ENCODE results near the gene KLHL11. TPM values are rescaled to one million over a fixed set of nuclear protein-coding genes. Genes with fewer than 3 reads are reported as not detected.

KLHL11 gene
- total and polyA plus RNA-seq, 2 of the 8 experiments (the other 6 are each of a cell fraction or from before 2014, with no cell fraction given): 4.2 to 13.7 TPM

GRCh38 chr17:41837761-41838538 lies 27.3 kb downstream of the KLHL11 start, which contains the start of gene KLHL10:
KLHL10 (plus strand) TSS chr17:41837825; CDS start chr17:41837933, 108 bp downstream.
- no peak for FAIRE-seq

More at GRCh38 chr17:41837761-41838538, 27.3 kb downstream of the KLHL11 start, which contains the start of gene KLHL10:
- TF ChIP-seq CEBPB (IDR thresholded peaks at IDR 0.05; ENCODE audit: low read depth, low read length) (no peak), SIX5 (IDR thresholded peaks at IDR 0.05; ENCODE audit: low read depth, low read length) (no peak), NANOG (IDR thresholded peaks at IDR 0.05; ENCODE audit: insufficient read depth, low read depth, low read length, poor library complexity, severe bottlenecking) (no peak), GABPA (IDR thresholded peaks at IDR 0.05; ENCODE audit: borderline replicate concordance, insufficient read depth, low read length) (no peak)
- no peak within 1 kb of the TSS for H3K18ac ChIP-seq (ENCODE audit: extremely low read depth, low read length)
- H3K4me1 ChIP-seq (replicated peaks in 1 of 4; ENCODE audit: control insufficient read depth in 3 of 4, insufficient read depth in 4 of 4, low read length in 3 of 4): peaks cover 0 to 5% (median 0%) of the 10 kb centered on the region in 4 experiments; a peak in 1 of 7 replicates
- no peak within 1 kb of the TSS for H4K5ac ChIP-seq (ENCODE audit: insufficient read length, low read depth, low read length)
- no peak within 1 kb of the TSS for H2BK120ac ChIP-seq (replicated peaks; ENCODE audit: low read depth, low read length)
- POLR2A ChIA-PET (ENCODE audit: partially characterized antibody): interaction anchor here (0.6 to 1.6 kb wide), 6 partner anchors 14 to 152 kb away, joined by 3 to 5 read pairs (median 4); partner anchors contain the start of gene KLHL11
- no peaks in the 10 kb centered on the region for H3K79me2 ChIP-seq (ENCODE audit: control insufficient read depth in 1 of 2, insufficient read depth in 2 of 2, low read length in 2 of 2)
- peaks cover 6% of the 10 kb centered on the region; the same call in 1 of the 2 replicates for H3K23me2 ChIP-seq (ENCODE audit: low read depth, low read length)
- H3K9ac ChIP-seq (replicated peaks in 1 of 4; ENCODE audit: extremely low read depth in 1 of 4, low read depth in 3 of 4, low read length in 3 of 4): no peak within 1 kb of the TSS
- H2BK20ac ChIP-seq (ENCODE audit: low read length): no peak within 1 kb of the TSS
- no peak within 1 kb of the TSS for H3K4ac ChIP-seq (replicated peaks; ENCODE audit: insufficient read length, low read depth, low read length)
- H3K36me3 ChIP-seq (ENCODE audit: control insufficient read depth in 2 of 4, insufficient read depth in 4 of 4, low read length in 3 of 4): peaks cover 0 to 4% (median 0%) of the 10 kb centered on the region in 4 experiments; a peak in 2 of 8 replicates
- no peak within 1 kb of the TSS for H4K91ac ChIP-seq (replicated peaks; ENCODE audit: insufficient read length, low read length)
- H2AFZ ChIP-seq (ENCODE audit: low read length): 0 out of 2 replicates have a peak within 1 kb of the TSS, but pooled peaks have one; percentile 99
- CTCF ChIA-PET (ENCODE audit: partially characterized antibody): interaction anchor here (0.9 to 1.1 kb wide), 5 partner anchors 10 to 26 kb away, joined by 3 to 4 read pairs (median 3); no protein-coding TSS in a partner anchor
- WGBS, 2 experiments (ENCODE audit: extremely low coverage in 1 of 2, insufficient coverage in 1 of 2, insufficient read length in 1 of 2, insufficient replicate concordance in 2 of 2, low coverage in 1 of 2, low lambda C conversion rate in 2 of 2, missing lambda C conversion rate in 1 of 2): 98% methylated on average over 15 of the region's 15 CpGs; no CpG with 5 or more reads in 1 of the 2 experiments
- no peak for DNase-seq (ENCODE audit: low read depth in 1 of 2, low spot score in 2 of 2)
- no peak within 1 kb of the TSS for H3K56ac ChIP-seq (replicated peaks; ENCODE audit: insufficient read length, low read depth, low read length)
- H3K79me1 ChIP-seq (ENCODE audit: low read depth, low read length): peaks cover 5% of the 10 kb centered on the region; the same call in 1 of the 2 replicates
- H2BK15ac ChIP-seq (ENCODE audit: low read length): peak within 1 kb of the TSS; percentile 89; the same call in 1 of the 2 replicates
- H4K20me1 ChIP-seq (replicated peaks in 1 of 2; ENCODE audit: control insufficient read depth in 1 of 2, insufficient read depth in 2 of 2, low read length in 2 of 2): no peaks in the 10 kb centered on the region
- H3K27ac ChIP-seq (ENCODE audit: low read depth, low read length): no peak within 1 kb of the TSS
- H3K14ac ChIP-seq (ENCODE audit: insufficient read length): no peak within 1 kb of the TSS
- H3K23ac ChIP-seq (ENCODE audit: insufficient read length): no peak within 1 kb of the TSS
- no peak within 1 kb of the TSS; the same call in 1 of the 2 replicates for H4K8ac ChIP-seq (ENCODE audit: extremely low read depth, insufficient read depth, low read length)
- peak within 1 kb of the TSS; percentile 80 to 83 for H3K4me2 ChIP-seq (ENCODE audit: insufficient read depth in 1 of 2, low read depth in 2 of 2, low read length in 2 of 2)
- H3K4me3 ChIP-seq (ENCODE audit: extremely low read depth in 1 of 4, insufficient read depth in 2 of 4, low read depth in 3 of 4, low read length in 4 of 4): peak within 1 kb of the TSS in 1 of 4 experiments; percentile 96; a peak in 1 of 8 replicates
- H3K27me3 ChIP-seq (replicated peaks in 1 of 4; ENCODE audit: control insufficient read depth in 3 of 4, extremely low read depth in 1 of 4, insufficient read depth in 3 of 4, low read length in 3 of 4): peaks cover 0 to 5% (median 0%) of the 10 kb centered on the region in 4 experiments; a peak in 1 of 7 replicates
- no peak within 1 kb of the TSS for H2BK5ac ChIP-seq (ENCODE audit: low read depth, low read length)
- no peak within 1 kb of the TSS for H2BK12ac ChIP-seq (ENCODE audit: low read depth, low read length)
- H2AK5ac ChIP-seq (ENCODE audit: low read depth, low read length): no peak within 1 kb of the TSS
- H3K9me3 ChIP-seq (ENCODE audit: insufficient read depth in 2 of 2, low read depth in 1 of 2, low read length in 1 of 2): no peaks in the 10 kb centered on the region

Measured in H1 (cell line).